Activated T-helper 1 cell treated with Interleukin-2 at 50 U/mL for 16 hours (primary cell): ENCODE measurements around the gene MPP7.

ENCODE experiments used
- DNase-seq: peaks from one replicate; pipeline ENCODE4 v3.0.0-alpha.2; 2020; ENCODE audit warnings: low read depth

MPP7 gene

DNA sequence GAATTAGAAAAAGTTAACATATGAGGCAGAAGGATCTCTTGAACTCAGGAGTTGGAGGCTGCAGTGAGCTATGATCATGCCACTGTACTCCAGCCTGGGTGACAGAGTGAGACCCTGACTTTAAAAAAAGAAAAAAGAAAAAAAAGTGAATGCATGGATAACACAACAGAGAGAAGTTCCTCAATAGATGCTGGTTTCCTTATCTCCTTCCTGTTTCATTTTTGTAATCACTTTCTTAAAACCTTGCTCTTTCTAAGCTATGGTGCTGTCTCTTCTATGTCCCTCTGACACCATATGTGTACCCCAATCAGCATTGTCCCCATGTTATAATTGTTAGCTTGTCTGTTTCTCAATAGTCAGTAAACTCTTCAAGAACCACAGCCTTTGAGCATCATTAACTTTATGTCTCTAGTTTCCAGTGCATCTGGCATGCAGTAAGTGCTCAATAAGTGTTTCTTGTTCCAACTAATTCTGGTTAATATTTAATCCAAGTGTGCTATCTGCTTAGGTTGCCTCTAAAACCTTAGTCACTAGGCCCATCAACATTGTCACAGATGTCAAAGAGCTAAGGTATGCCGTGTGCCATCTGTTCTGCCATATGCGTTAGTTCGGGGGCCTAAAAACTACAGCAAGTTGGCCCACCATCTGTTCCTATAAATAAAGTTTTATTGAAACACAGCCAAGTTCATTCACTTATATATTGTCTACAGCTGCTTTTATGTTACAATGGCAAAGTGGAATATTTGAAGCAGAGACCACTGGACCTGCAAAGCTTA is 36.2 kb downstream of the MPP7 start:
- DNase-seq = no peak

DNA sequence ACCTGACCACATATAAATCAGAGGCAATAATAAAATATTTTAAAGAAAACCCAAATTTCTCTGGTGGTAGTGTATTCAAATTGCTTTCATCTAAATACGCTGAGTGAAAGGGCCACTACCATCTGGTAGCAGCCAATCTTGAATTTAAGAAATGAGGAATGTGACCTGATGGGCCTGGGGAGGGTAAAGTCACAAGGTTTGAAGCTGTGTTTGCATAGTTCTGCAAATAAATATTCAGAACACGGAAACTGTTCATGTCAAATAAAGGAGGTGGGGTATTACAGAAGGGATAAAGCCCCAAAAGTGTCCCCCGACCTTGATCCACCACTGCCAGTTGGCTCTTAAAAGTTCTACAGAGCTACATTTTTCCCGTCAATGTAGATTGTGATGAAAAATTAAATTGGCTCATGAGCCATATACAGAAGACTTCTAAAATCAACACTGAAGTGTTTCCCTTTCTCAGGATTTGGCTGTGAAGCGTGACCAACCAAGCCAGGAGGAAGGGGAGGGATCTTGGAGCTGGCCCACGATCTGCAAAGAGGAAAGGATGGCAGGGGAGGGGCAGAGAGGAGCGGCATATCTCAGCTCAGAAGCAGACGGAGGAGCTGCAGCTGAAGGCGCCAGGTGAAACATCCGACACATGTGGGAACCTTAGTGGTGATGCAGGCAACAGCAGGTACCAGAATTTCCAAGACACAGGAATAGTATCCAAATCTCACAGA is 39.6 kb downstream of the MPP7 start:
- DNase-seq = no peak

DNA sequence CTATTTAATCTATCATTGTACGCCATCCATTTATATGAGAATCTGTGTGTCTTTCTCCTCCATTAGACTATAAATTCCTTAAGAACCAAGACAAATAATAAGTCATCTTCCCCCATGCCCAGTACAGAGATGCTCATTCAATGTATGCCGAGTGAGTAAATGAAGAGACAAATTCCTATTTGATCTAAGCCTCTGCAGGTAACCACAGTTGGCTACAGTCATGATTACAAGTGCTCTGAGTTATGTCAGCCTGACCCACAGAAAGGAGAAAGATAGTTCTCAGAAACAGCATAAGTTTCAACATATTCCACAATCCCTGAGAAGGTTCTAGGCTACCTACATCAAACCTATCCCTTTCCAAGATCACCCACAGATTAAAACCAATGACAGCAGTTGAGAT is 46.1 kb downstream of the MPP7 start:
- no peak for DNase-seq

DNA sequence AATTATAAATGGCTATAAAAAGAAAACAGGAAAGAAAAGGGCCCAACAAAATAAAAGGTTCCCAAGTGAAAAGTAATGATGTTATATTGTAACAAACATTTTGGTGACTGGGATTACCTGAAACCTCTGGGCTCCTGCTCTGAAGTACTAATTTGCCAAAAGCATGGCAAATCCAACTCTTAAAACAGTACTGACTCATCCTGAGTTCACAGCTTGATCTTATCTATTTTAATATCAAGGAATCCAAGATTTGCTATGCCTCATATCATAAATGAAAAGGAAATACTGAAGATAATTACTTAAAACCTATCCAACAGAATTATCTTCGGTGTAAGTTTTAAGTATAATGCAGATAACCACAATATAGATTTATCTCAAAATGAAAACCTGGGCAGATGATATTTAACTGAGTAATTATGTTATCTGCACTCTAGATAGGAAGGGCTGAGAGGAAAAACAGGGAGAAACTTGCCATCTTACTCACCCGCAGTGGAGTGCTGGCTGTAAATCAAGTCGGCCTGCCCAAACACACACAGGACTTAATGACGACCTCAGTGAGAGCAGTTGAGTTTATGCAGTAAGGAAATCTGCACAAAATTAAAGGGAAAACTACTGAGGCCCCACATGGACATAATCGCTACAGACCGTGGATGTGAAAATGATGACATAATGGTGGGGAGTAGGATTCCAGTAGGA is 48.4 kb downstream of the MPP7 start:
- no peak for DNase-seq

DNA sequence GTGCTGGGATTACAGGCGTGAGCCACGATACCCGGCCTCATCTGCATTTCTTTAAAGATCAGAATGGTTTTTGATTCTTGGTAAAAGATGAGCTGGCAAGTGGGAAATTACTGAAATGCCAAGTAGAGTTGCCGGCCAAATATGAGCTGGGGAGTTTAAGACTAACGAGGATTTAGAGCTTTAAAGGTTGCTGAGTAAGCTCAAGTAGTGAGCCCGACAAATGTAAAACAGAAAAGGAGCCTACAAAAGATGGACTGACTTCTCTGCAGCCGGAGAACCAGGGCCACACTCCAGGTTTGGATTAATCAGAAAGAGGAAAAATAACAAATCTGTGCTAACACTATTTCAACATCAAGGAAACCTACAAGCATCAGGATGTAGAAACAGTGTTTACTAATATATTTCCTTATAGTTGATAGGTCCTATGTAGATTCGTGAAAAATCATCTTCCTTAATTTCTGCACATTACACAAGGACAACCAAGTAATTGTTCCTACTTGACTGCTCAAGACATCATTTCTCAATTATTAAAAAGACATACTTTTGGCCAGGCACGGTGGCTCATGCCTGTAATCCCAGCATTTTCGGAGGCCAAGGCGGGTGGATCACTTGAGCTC is 49.6 kb downstream of the MPP7 start:
- no peak for DNase-seq
